GF-D8 (cell line): ENCODE measurements around the gene SAP130.

ENCODE experiments used
- DNase-seq: peaks from one replicate; lab custom pipeline; 2025; lab: John Stamatoyannopoulos, UW

Gene SAP130

DNA sequence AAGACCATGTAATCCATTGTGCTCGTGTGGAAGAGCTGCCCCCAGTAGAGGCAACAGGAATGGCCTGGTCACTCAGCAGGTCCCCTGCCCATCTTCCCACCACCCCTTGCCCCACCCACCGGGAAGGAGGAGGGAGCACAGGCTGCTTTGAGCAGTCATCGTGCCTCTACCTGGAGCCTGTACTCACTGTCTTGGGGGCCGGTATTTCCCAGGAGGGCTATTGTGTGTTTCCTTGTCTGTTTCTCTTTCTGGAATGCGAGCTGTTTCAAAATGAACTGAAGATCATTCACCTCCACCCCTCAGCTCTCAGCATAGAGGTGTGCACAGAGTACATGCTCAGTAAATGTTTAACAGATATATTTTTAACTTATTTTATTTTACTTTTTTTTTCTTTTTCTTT, 134.4 kb downstream of the SAP130 start:
- DNase-seq: no peak

- DNase-seq: no peak
These were observed 134.8 kb downstream of the SAP130 start for GRCh38 chr2:127893033-127893432.

GRCh38 chr2:127891811-127892210, 136.0 kb downstream of the SAP130 start:
- no peak for DNase-seq
